Testis (tissue), 2 donors: Measurements from ENCODE around the gene MGME1.

Source experiments
- POLR2A ChIP-seq: fragments of 450-650 bp; IDR thresholded peaks from one replicate; pipeline ENCODE4 v1.6.1; 2017; ENCODE audit warnings: antibody characterized with exemption, mild to moderate bottlenecking, moderate library complexity
- TF ChIP-seq, protein P1 (sequence below), 3 experiments: fragments of 450-650 bp in 2 of 3; fragments of 200-600 bp in 1 of 3; sonication (generic) in 1 of 3; IDR thresholded peaks; one replicate each; pipeline ENCODE4 v1.5.1; 2016 to 2019; ENCODE audit warnings: antibody characterized with exemption in 3 of 3, mild to moderate bottlenecking in 2 of 3, moderate library complexity in 1 of 3

DNA sequence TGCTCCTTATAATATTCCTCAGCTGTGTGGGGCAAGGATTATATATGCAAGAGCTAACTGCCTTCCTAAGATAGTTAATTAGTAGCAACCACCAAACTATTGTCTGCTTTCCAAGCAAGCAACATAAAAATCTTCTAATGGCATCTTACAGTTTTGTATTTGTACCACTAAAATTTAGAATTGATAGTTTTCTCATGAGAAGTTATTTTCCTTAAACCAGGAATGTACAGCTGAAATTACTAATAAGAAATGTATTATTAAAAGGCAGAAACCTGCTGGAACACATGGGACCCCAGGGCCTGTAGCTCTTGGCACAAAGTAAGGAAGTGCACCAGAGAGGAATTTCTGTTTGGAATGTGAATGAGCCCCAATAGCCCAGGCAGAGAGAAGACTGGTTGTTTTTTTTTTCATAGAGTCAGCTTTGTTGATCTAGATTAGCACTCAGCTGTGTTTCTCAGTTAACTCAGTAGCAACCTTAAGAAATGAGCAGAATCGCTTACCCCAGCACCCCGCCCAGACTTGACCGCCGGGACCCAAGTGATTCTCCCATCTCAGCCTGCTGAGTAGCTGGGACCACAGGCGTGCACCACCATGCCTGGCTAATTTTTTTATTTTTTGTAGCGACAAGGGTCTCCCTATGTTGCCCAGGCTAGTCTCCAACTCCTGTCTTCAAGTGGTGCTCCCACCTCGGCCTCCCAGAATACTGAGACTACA lies 2.6 kb downstream of the MGME1 start:
- TF ChIP-seq, protein P1, sequence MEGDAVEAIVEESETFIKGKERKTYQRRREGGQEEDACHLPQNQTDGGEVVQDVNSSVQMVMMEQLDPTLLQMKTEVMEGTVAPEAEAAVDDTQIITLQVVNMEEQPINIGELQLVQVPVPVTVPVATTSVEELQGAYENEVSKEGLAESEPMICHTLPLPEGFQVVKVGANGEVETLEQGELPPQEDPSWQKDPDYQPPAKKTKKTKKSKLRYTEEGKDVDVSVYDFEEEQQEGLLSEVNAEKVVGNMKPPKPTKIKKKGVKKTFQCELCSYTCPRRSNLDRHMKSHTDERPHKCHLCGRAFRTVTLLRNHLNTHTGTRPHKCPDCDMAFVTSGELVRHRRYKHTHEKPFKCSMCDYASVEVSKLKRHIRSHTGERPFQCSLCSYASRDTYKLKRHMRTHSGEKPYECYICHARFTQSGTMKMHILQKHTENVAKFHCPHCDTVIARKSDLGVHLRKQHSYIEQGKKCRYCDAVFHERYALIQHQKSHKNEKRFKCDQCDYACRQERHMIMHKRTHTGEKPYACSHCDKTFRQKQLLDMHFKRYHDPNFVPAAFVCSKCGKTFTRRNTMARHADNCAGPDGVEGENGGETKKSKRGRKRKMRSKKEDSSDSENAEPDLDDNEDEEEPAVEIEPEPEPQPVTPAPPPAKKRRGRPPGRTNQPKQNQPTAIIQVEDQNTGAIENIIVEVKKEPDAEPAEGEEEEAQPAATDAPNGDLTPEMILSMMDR (IDR thresholded peaks at IDR 0.05) = no peak
- TF ChIP-seq POLR2A = no peak
